SHP77 treated with DMSO at 0.1 percent for 48 hours (cell line): ENCODE measurements around the gene WDR36.
"Not testable (repeated sequence)": the region's sequence is repeated elsewhere in the genome, so short reads cannot be mapped to it uniquely, and the experiment has no call there.

ENCODE experiments used
- DNase-seq: peaks from one replicate; lab custom pipeline; 2025; lab: John Stamatoyannopoulos, UW

The WDR36 gene

DNA sequence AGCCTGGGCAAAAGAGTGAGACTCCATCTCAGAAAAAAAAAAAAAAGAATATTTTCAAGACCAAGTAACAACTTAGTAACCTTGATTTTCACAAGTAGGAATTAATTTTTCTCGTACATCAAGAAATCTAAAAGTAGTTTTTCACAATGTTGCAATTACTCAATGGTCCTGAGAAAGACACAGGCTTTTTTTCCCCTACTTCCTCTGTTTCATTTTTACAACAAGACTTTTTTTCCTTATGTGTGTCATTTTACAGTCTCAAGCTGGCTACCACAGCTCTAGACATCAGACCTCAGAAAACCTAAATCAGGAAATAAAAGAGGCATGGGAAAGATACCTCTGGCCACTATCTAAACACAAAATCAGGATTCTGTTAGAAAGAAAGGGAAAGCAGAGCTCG lies 45.9 kb downstream of the WDR36 start:
- DNase-seq, result no peak

- DNase-seq, result not testable (repeated sequence)
Measured at GRCh38 chr5:111141471-111141870, 49.3 kb downstream of the WDR36 start.

DNA sequence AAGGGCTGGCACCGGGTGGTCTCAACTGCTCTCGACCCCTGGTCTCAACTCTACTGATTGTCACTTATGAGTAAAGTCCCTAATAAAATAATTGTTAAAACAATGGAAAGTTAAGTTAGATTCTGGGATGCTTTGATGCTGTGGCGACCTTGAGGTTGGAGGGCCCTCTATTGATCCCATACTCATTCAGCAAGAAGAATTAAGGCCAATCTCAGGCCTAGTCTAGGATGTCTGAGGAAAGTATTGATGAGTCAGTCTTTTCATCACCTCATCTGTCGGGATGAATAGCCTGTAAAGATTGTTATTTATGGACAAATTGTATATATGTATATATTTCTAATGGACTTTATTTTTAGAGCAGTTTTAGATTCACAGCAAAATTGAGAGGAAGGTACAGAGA lies 50.8 kb downstream of the WDR36 start:
- no peak for DNase-seq

DNA sequence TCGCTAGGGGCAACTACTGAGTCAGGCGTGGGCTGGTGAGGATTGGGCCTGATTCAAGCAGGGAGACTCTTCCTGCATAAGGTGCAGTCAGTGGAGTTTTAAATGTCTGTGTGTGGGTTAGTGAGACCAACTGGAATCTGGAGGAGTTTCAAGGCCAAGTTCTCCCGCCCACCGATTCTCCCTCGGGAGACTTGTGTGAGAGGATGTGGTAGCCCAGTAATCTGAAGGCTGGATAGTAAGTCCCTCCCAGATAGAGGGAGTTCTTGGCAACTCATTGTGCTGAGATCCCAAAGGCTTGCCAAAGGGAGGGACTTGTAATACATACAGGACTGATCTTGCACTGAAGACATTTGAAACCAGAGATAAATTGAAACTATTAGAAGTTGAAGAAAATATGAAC lies 51.8 kb downstream of the WDR36 start:
- no peak for DNase-seq

DNA sequence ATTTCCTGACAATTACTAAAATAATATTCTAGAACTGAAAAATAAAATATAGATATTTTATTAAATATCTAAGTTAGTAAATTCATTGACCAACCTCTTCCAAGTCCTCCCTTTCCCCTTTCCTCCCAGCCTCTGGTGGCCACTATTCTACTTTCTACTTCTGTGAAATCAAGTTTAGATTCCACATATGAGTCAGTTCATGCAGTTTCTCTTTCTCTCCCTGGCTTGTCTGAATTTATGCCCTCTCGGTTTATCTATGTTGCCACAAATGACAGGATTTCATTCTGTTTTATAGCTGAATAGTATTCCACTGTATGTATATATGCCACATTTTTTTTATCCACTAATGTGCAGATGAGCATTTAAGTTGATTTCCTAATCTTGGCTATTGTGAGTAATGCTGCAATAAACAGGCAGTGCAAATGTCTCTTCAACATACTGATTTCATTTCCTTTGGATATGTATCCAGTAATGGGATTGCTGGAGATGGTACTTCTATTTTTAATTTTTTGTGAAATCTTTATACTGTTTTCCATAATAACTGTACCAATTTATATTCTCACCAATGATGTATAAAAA lies 52.3 kb downstream of the WDR36 start:
- DNase-seq, result no peak

GRCh38 chr5:111146053-111146452 lies 53.9 kb downstream of the WDR36 start:
- no peak for DNase-seq

DNA sequence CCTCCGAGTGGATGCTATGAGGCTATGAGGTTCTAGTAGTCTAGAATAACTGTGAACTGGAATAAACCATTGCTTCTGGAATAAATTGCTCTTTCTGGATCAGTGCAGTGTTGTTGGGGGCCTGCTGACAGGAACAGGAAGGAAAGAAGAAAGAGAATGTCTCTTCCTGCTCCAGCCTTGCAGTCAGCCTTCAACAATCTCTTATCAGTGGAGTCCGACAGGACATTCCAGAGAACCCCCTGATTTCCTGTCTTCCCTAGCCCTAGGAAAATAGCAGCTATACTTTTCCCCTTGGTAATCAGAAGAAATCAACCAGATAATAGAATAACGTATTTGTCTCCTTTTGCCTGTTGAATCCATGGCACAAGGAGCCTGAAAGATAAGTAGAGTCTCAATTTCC lies 55.4 kb downstream of the WDR36 start:
- DNase-seq, result no peak

DNA sequence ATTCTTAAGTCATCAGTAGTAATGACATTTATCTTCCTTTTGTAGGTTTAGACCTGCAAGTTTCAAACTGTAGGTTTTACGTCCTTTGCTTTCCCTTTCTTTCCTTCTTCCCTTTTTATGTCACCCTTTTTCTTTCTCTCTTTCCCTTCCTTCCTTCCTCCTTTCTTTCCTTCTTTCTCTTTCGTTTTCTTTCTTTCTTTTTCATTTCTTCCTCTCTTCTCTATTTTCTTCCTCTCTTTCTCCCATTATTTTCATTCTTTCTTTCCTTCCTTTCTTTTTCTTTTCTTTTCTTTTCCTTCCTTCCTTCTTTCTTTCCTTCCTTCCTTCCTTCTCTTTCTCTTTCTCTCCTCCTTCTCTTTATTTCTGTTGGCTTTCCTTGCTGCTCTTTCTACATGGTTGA lies 59.9 kb downstream of the WDR36 start:
- DNase-seq, result no peak

- DNase-seq, result no peak
Measured at GRCh38 chr5:111153483-111153882, 61.3 kb downstream of the WDR36 start.

DNA sequence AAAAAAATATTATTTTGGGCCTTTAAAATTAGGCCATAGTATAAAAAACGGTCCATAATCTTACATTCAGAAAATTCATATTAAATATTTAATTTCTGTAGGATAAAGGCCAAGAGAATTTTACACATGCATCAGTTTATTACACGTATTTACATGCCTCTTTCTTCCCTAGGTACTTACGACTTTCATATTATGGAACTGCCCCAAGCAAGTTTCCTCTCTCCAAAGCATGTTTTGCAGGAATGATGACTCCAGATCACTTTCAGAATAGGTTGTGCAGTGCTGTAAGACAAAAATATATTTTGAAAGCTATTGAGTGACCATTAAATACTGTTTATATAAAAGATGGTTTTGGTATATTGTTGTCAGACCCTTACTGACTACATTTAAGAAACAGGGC lies 61.8 kb downstream of the WDR36 start:
- DNase-seq, result no peak

DNA sequence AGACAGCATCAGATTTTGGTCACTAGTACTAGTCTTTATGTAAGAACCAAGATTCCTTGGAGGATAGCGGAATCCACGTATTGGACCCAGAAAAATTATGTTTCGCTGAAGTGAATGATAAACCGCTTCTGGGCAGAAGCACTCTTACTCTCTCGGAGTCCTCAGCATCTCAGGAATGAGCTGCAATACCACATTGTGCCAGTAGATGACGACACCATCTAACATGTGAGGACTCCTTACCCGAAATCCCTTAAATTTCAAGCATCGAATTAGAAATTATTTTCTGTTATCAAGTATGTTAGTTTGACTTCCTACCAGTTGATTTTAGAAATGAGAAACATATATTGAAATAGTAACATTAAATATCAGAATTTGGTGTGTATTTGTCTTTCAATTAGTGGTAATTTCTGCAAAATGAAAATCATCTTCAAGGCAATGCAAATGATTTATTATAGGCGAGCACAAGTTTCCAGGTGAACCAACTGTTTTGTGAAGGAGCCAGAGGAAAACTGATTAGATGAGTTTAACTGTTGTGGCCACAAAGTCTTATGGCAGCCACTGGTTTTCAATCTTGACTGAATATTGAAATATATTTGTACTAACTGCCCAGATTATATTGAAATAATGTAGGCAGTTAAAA lies 66.1 kb downstream of the WDR36 start:
- no peak for DNase-seq

- DNase-seq, result no peak
Measured at GRCh38 chr5:111159845-111160244, 67.7 kb downstream of the WDR36 start.

DNA sequence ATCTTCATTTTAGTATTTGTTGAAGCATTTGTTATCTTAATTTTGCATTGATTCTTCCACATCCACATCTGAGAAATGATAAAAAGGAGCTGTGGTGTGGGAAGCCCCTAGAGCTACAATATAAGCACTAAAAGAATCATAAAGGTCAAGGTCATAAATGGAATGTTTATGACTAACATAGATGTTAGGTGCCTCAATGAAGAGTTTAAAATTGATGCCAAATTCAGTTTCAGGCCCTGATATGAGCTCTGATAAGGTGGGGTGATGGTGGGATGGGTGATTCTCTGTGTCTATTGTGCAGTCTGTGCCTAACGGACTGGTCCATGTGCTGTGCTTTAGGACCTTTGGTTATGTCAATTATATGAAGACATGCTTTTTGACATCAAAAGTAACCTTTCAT lies 70.9 kb downstream of the WDR36 start:
- DNase-seq, result no peak

GRCh38 chr5:111165058-111165457 lies 72.9 kb downstream of the WDR36 start:
- no peak for DNase-seq

DNA sequence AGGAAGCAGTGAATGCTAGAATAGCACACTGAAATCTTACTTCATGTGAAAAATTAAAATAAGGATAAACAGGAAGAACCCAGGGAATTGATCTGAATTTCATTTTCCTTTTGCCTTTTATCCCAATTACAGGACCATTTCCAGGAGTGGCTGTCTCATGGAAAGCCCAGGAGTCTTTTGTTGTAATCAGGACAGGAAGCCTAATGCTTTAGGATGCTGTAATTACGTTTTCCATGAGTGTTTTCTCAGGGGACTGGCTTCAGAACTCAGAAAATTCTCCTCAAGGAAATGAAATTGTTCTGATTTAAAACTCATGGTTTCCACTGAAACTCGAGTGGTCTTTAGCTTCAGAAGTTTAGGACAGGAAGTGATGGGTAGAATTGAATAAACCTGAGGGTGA lies 75.4 kb downstream of the WDR36 start:
- DNase-seq, result no peak

- no peak for DNase-seq
Measured at GRCh38 chr5:111168608-111169007, 76.5 kb downstream of the WDR36 start.

DNA sequence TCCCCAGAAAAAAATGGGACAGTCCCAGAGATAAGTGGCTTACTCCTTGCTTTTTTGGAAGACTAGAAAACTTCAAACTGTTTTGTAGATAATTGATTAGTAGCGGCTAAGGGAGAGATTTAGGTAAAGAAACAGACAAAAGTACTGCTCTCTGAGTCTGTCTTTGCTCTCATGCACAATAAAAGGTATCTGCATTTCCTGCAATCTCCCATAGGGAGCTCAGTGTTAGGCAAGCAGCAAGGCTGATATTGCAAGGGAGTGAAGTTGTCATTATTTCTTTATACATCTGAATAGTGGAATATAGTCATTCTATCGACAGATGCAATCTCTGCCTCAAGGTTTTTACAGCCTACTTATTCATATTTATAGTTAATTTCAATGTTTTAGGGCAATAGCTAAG lies 77.1 kb downstream of the WDR36 start:
- no peak for DNase-seq

DNA sequence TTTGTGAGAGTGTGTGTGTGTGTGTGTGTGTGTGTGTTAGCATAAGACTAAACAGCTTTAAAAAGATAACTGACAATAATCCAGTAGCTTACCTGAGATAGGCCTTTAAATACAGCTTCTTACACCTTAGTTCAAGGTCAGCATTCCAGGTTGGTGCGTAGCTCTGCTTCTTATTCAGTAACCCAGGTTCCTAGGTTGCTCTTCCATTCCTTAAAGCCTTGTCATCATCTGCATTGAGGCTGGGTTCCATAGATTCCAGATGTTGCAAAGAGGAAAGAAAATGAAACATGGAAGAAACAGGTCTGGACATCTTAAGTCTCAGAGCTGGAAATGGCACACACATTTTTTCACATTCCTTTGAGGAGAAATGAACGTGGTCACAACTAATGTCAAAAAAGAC lies 78.1 kb downstream of the WDR36 start:
- no peak for DNase-seq

DNA sequence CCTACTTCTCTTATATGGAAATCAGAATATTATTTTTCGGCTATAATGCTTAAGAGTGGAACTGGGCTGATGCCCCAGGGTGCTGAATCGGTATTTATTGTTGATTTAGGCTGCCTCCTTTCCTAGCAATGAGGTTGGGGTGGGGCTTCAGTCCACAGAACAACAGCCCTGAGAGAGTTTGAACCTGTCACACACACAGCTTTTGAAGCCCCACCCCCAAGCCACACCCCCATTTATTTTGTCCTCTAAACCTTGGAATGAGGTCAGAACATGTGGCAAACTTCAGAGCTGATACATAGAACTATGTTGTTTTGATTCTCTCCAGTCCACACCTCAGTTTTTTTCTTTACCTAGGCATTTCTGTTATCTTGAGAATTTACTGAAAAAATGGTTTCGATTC lies 80.4 kb downstream of the WDR36 start:
- DNase-seq, result no peak

- DNase-seq, result no peak
Measured at GRCh38 chr5:111173476-111173875, 81.3 kb downstream of the WDR36 start.
